Gastrocnemius medialis (tissue), 4 donors: ENCODE data around the gene ERBB3.

Source experiments
- POLR2A ChIP-seq, 2 donors: fragments of 450-650 bp; IDR thresholded peaks; one replicate each; pipeline ENCODE4 v1.6.1; 2017; ENCODE audit warnings: antibody characterized with exemption in 2 of 2, mild to moderate bottlenecking in 2 of 2, moderate library complexity in 2 of 2
- TF ChIP-seq, protein P1 (sequence below), 5 experiments: fragments of 450-650 bp in 3 of 5; fragments of 200-600 bp in 2 of 5; sonication (generic) in 2 of 5; IDR thresholded peaks in 4 of 5; conservative IDR thresholded peaks in 1 of 5; 1 replicate in 4 of 5; 2 replicates in 1 of 5; pipeline ENCODE4 v1.5.1; 2016 to 2019; ENCODE audit warnings: antibody characterized with exemption in 5 of 5, mild to moderate bottlenecking in 3 of 5, moderate library complexity in 3 of 5

DNA sequence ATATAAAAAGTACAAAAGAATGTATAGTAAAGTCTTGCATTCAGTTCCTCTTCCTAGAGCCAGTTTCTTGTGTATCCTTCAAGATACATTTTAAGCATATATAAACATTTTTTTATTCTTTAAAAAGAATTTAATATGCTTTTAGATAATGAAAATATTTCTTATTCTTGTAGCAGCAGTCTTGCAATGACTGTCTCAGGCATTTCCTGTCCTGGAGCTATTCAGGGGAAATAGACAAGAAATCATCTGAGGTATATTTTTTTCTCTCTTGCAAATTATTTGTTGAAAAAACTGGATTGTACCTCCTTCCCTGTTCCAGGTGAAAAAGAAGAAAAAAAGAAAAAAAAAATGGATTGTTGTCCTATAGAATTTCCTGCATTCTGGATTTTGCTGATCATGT is 17.0 kb upstream of the ERBB3 start:
- no peak for TF ChIP-seq POLR2A (IDR thresholded peaks at IDR 0.05)
- TF ChIP-seq, protein P1, sequence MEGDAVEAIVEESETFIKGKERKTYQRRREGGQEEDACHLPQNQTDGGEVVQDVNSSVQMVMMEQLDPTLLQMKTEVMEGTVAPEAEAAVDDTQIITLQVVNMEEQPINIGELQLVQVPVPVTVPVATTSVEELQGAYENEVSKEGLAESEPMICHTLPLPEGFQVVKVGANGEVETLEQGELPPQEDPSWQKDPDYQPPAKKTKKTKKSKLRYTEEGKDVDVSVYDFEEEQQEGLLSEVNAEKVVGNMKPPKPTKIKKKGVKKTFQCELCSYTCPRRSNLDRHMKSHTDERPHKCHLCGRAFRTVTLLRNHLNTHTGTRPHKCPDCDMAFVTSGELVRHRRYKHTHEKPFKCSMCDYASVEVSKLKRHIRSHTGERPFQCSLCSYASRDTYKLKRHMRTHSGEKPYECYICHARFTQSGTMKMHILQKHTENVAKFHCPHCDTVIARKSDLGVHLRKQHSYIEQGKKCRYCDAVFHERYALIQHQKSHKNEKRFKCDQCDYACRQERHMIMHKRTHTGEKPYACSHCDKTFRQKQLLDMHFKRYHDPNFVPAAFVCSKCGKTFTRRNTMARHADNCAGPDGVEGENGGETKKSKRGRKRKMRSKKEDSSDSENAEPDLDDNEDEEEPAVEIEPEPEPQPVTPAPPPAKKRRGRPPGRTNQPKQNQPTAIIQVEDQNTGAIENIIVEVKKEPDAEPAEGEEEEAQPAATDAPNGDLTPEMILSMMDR (IDR thresholded peaks at IDR 0.05 in 4 of 5, conservative IDR thresholded peaks at IDR 0.05 in 1 of 5), result no peak
